A549 (cell line): Measurements from ENCODE around the gene NEK7. TPM values are rescaled to one million over a fixed set of nuclear protein-coding genes. Genes with fewer than 3 reads are reported as not detected.

Source experiments
- ATAC-seq, 2 experiments: fragments of 200-7000 bp in 1 of 2; fragments of >200 bp in 1 of 2; cut with Nextera tagmentation in 1 of 2; cut with Tn5 transposase in 1 of 2; 3 replicates each; pipeline versions ENCODE4 v1.8.0 to v1.9.1; 2018 to 2020; ENCODE audit warnings: mild to moderate bottlenecking in 1 of 2, moderate library complexity in 1 of 2
- CTCF ChIA-PET: fragments of 300-600 bp; sonication (Branson Sonifier 250); formaldehyde crosslinking; extraction: SDS; loops from one replicate; lab custom pipeline; 2021; ENCODE audit warnings: antibody characterized with exemption, inconsistent platforms; lab: Yijun Ruan, JAX
- POLR2A ChIA-PET: fragments of 350-600 bp; formaldehyde crosslinking; extraction: SDS; loops from one replicate; lab custom pipeline; 2021; ENCODE audit warnings: antibody characterized with exemption, inconsistent platforms; lab: Yijun Ruan, JAX
- DNase-seq, 2 experiments: peaks; one replicate each; pipeline versions ENCODE4 v3.0.0 to v3.0.0-alpha.2; 2011 to 2016; ENCODE audit warnings: low read depth in 1 of 2, low spot score in 1 of 2
- FAIRE-seq: peaks from 2 replicates; lab custom pipeline; 2011; peaks lifted over from hg19 to GRCh38; lab: Jason Lieb, UNC
- H3K27ac ChIP-seq, 2 experiments: fragments of >200 bp; sonication (Bioruptor Twin); formaldehyde crosslinking; 3 replicates each; pipeline ENCODE4 v1.5.1; 2016 to 2017
- H3K4me1 ChIP-seq: fragments of >200 bp; sonication (Bioruptor Twin); formaldehyde crosslinking; 3 replicates; pipeline ENCODE4 v1.6.1; 2016
- H3K4me2 ChIP-seq: fragments of >200 bp; sonication (Bioruptor Twin); formaldehyde crosslinking; 3 replicates; pipeline ENCODE4 v1.6.1; 2016
- H3K4me3 ChIP-seq: fragments of >200 bp; sonication (Bioruptor Twin); formaldehyde crosslinking; 3 replicates; pipeline ENCODE4 v1.5.1; 2016
- H3K9me3 ChIP-seq: fragments of >200 bp; sonication (Bioruptor Twin); formaldehyde crosslinking; 3 replicates; pipeline ENCODE4 v1.6.1; 2016
- CHD4 ChIP-seq: fragments of 200-600 bp; sonication (generic); IDR thresholded peaks from 2 replicates; pipeline ENCODE4 v1.6.1; 2016; ENCODE audit warnings: antibody characterized with exemption, mild to moderate bottlenecking, borderline replicate concordance
- CTCF ChIP-seq: fragments of >200 bp; sonication (Bioruptor Twin); formaldehyde crosslinking; IDR thresholded peaks from 3 replicates; pipeline ENCODE4 v1.5.1; 2016
- E2F6 ChIP-seq: IDR thresholded peaks from 2 replicates; pipeline ENCODE4 v1.6.1; 2012; ENCODE audit warnings: low read depth, borderline replicate concordance
- ELK1 ChIP-seq: fragments of 150-350 bp; IDR thresholded peaks from 2 replicates; pipeline ENCODE4 v1.6.1; 2014; ENCODE audit warnings: low read depth, mild to moderate bottlenecking, low read length
- ESRRA ChIP-seq: fragments of 150-350 bp; IDR thresholded peaks from 2 replicates; pipeline ENCODE4 v1.6.1; 2014; ENCODE audit warnings: mild to moderate bottlenecking, low read length, borderline replicate concordance
- FOSB ChIP-seq: fragments of 250-450 bp; sonication (Bioruptor Pico); IDR thresholded peaks from 2 replicates; pipeline ENCODE4 v1.5.0; 2020; ENCODE audit warnings: mild to moderate bottlenecking, moderate library complexity
- GATA3 ChIP-seq: IDR thresholded peaks from 2 replicates; pipeline ENCODE4 v1.6.1; 2012; ENCODE audit warnings: borderline replicate concordance
- HDAC2 ChIP-seq: fragments of 200-600 bp; sonication (generic); IDR thresholded peaks from 2 replicates; pipeline ENCODE4 v1.6.1; 2016
- HOXB5 ChIP-seq: fragments of 250-450 bp; sonication (Bioruptor Pico); IDR thresholded peaks from 2 replicates; pipeline ENCODE4 v1.5.0; 2020; ENCODE audit warnings: mild to moderate bottlenecking, moderate library complexity
- JUNB ChIP-seq: fragments of >200 bp; sonication (Bioruptor Twin); formaldehyde crosslinking; IDR thresholded peaks from 2 replicates; pipeline ENCODE4 v1.6.1; 2016
- KDM5A ChIP-seq: fragments of 200-600 bp; sonication (generic); IDR thresholded peaks from 2 replicates; pipeline ENCODE4 v1.6.1; 2016; ENCODE audit warnings: antibody characterized with exemption, mild to moderate bottlenecking
- MAFK ChIP-seq: fragments of 450-650 bp; IDR thresholded peaks from 2 replicates; pipeline ENCODE4 v1.6.1; 2014; ENCODE audit not compliant: partially characterized antibody
- NFE2L2 ChIP-seq: fragments of 150-350 bp; conservative IDR thresholded peaks from 2 replicates; pipeline ENCODE4 v1.6.1; 2014; ENCODE audit warnings: low read length
- POLR2AphosphoS2 ChIP-seq: conservative IDR thresholded peaks from 2 replicates; pipeline ENCODE4 v1.6.1; 2012; ENCODE audit warnings: low read length, improper control_type of control experiment, inconsistent platforms
- RAD21 ChIP-seq, 2 experiments: fragments of >200 bp in 1 of 2; sonication (Bioruptor Twin) in 1 of 2; formaldehyde crosslinking in 1 of 2; IDR thresholded peaks in 1 of 2; conservative IDR thresholded peaks in 1 of 2; 2 replicates in 1 of 2; 3 replicates in 1 of 2; pipeline ENCODE4 v1.6.1; 2012 to 2018; ENCODE audit warnings: inconsistent platforms in 1 of 2
- RCOR1 ChIP-seq: fragments of 150-350 bp; IDR thresholded peaks from 2 replicates; pipeline ENCODE4 v1.6.1; 2014; ENCODE audit warnings: antibody characterized with exemption, low read length, low read depth
- RFX5 ChIP-seq: fragments of 450-650 bp; IDR thresholded peaks from 2 replicates; pipeline ENCODE4 v1.7.1; 2014; ENCODE audit warnings: antibody characterized with exemption, mild to moderate bottlenecking, moderate library complexity
- SMC3 ChIP-seq: fragments of >200 bp; sonication (Bioruptor Twin); formaldehyde crosslinking; IDR thresholded peaks from 3 replicates; pipeline ENCODE4 v1.6.1; 2018; ENCODE audit warnings: inconsistent platforms
- SREBF2 ChIP-seq: fragments of 450-650 bp; IDR thresholded peaks from 2 replicates; pipeline ENCODE4 v1.6.1; 2014; ENCODE audit warnings: mild to moderate bottlenecking, moderate library complexity
- TFCP2L1 ChIP-seq: fragments of 250-450 bp; sonication (Bioruptor Pico); IDR thresholded peaks from 2 replicates; pipeline ENCODE4 v1.5.0; 2021; ENCODE audit warnings: mild to moderate bottlenecking
- USF2 ChIP-seq: fragments of 450-650 bp; IDR thresholded peaks from 2 replicates; pipeline ENCODE4 v1.6.1; 2014; ENCODE audit warnings: antibody characterized with exemption
- ZC3H11A ChIP-seq: fragments of 450-650 bp; IDR thresholded peaks from 2 replicates; pipeline ENCODE4 v1.6.1; 2014; ENCODE audit warnings: antibody characterized with exemption, mild to moderate bottlenecking
- ZNF302 ChIP-seq: fragments of 250-450 bp; sonication (Bioruptor Pico); IDR thresholded peaks from 2 replicates; pipeline ENCODE4 v1.9.0; 2021; ENCODE audit warnings: inconsistent platforms, mild to moderate bottlenecking, moderate library complexity
- WGBS: methylation state at CpG from one replicate; pipeline ENCODE4 v1.1.6; 2017; ENCODE audit errors: missing lambda C conversion rate; 5-methylcytosine and 5-hydroxymethylcytosine counted together
- polyA plus RNA-seq, 4 experiments: library from polyadenylated mRNA; depleted of rRNA in 3 of 4; stranded (reverse); fragments of >200 nt; fragmentation: RNase III in 1 of 4; extraction: RNeasy Plus Mini Kit Qiagen cat#74134 plus additional on column Dnase treatment in 1 of 4; gene quantifications; 2 replicates in 3 of 4; 3 replicates in 1 of 4; pipeline ENCODE4 v1.2.3, GENCODE V29; 2011 to 2017

The NEK7 gene
- polyA plus RNA-seq, 2 of the 4 experiments (the other 2 are of a cell fraction): 15.9 to 62.9 TPM

- Histone ChIP-seq H3K4me3 (no peak overlapping the region), H3K9me3 (no peaks in the 10 kb centered on the region), H3K4me1 (no peaks in the 10 kb centered on the region), H3K4me2 (no peak overlapping the region), H3K27ac (no peak overlapping the region)
- CTCF ChIA-PET: interaction anchor here (1.2 kb wide), 1 partner anchor 8 kb away, joined by 4 read pairs; no protein-coding TSS in a partner anchor
- FAIRE-seq (no peak), DNase-seq (no peak)
- POLR2A ChIA-PET: no interaction called here
- TF ChIP-seq KDM5A (no peak), JUNB (no peak), RCOR1 (no peak), TFCP2L1 (CRISPR knock-in tag) (no peak), ESRRA (no peak), SREBF2 (no peak), ELK1 (no peak), HOXB5 (CRISPR knock-in tag) (no peak)
- TF ChIP-seq, all 56 proteins: peak for 0
- ATAC-seq: no peak
Measured at GRCh38 chr1:198291036-198291435, 134.2 kb downstream of the NEK7 start.

- TF ChIP-seq RAD21 (conservative IDR thresholded peaks at IDR 0.05 in 1 of 2, IDR thresholded peaks at IDR 0.05 in 1 of 2) (no peak), HDAC2 (no peak), CTCF (no peak), TFCP2L1 (CRISPR knock-in tag) (no peak), HOXB5 (CRISPR knock-in tag) (no peak), GATA3 (no peak), ZNF302 (CRISPR knock-in tag) (no peak), USF2 (no peak), KDM5A (no peak), FOSB (CRISPR knock-in tag) (no peak), RFX5 (no peak), SMC3 (no peak), NFE2L2 (no peak), ZC3H11A (no peak), MAFK (no peak)
- Histone ChIP-seq H3K4me1 (no peaks in the 10 kb centered on the region), H3K4me2 (no peak overlapping the region), H3K27ac (no peak overlapping the region), H3K9me3 (no peaks in the 10 kb centered on the region), H3K4me3 (no peak overlapping the region)
- DNase-seq (no peak), ATAC-seq (no peak), FAIRE-seq (no peak)
- ChIA-PET CTCF (no interaction called here), POLR2A (no interaction called here)
Measured at GRCh38 chr1:198291924-198292323, 135.1 kb downstream of the NEK7 start.

- ChIA-PET CTCF (interaction anchor here (0.5 kb wide), 1 partner anchor 46 kb away, joined by 3 read pairs; no protein-coding TSS in a partner anchor), POLR2A (no interaction called here)
- DNase-seq (no peak), FAIRE-seq (no peak), ATAC-seq (no peak)
- Histone ChIP-seq H3K9me3 (no peaks in the 10 kb centered on the region), H3K4me3 (no peak overlapping the region), H3K4me2 (no peak overlapping the region), H3K27ac (no peak overlapping the region), H3K4me1 (no peaks in the 10 kb centered on the region)
- no peak for TF ChIP-seq CHD4
- TF ChIP-seq E2F6: no peak
- no peak for TF ChIP-seq POLR2AphosphoS2
- no peak for TF ChIP-seq ESRRA
- WGBS: 95% methylated on average over 8 of the region's 8 CpGs
Measured at GRCh38 chr1:198295225-198295624, 138.4 kb downstream of the NEK7 start.
